HFF-Myc (cell line): ENCODE measurements around the gene DDR2.
"Not testable (repeated sequence)": the region's sequence is repeated elsewhere in the genome, so short reads cannot be mapped to it uniquely, and the experiment has no call there.

Experiments used
- DNase-seq: peaks from one replicate; pipeline ENCODE4 v3.0.0-alpha.2; 2011; ENCODE audit warnings: low read depth; ENCODE audit errors: extremely low read depth
- H3K4me3 ChIP-seq: replicated peaks from 2 replicates; pipeline ENCODE4 v1.5.1; 2011; ENCODE audit warnings: low read depth, mild to moderate bottlenecking, control low read depth, low read length
- TF ChIP-seq, protein P1 (sequence below): IDR thresholded peaks from 2 replicates; pipeline ENCODE4 v1.5.1; 2012; ENCODE audit warnings: mild to moderate bottlenecking, low read depth, low read length, control low read depth; ENCODE audit errors: missing control alignments

DDR2 gene

DNA sequence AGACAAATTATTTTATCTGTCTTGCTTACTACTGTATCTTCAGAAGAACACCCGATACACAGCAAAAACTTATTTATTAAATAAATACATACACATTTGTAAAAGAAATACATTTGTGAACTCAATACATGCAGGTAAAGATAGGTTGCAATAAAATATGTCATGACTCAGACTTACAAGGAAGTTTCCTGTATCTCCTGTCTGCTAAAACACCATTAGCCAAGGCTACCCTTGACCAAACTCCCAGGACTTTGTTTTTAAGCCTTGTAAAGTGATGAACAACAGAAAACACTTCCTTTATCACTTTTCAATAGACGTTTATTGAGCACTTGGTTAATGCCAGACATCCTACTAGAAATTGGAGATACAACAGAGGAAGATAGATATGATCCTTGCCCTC is 101.8 kb downstream of the DDR2 start:
- DNase-seq = no peak
- TF ChIP-seq, protein P1, sequence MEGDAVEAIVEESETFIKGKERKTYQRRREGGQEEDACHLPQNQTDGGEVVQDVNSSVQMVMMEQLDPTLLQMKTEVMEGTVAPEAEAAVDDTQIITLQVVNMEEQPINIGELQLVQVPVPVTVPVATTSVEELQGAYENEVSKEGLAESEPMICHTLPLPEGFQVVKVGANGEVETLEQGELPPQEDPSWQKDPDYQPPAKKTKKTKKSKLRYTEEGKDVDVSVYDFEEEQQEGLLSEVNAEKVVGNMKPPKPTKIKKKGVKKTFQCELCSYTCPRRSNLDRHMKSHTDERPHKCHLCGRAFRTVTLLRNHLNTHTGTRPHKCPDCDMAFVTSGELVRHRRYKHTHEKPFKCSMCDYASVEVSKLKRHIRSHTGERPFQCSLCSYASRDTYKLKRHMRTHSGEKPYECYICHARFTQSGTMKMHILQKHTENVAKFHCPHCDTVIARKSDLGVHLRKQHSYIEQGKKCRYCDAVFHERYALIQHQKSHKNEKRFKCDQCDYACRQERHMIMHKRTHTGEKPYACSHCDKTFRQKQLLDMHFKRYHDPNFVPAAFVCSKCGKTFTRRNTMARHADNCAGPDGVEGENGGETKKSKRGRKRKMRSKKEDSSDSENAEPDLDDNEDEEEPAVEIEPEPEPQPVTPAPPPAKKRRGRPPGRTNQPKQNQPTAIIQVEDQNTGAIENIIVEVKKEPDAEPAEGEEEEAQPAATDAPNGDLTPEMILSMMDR = no peak
- no peak overlapping the region for H3K4me3 ChIP-seq

DNA sequence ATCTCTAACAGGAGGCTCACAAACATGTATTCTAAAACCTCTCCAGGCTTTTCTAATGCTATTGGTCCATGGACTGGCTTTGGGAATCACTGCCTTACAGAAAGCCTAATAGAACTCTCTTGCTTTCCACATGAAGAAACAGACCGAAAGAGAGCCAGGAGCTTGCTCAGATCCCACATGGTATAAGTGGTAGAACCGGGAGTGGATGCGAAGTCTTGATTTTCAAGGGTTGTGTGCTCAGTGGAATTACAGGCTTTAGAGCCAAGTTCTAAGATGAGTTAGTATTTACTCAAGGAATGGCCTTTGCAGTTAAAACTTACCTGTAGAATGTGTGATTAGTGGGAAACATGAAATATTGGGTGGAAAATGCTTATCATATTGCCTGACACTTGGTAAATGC is 103.9 kb downstream of the DDR2 start:
- TF ChIP-seq, protein P1 = no peak
- DNase-seq = no peak
- no peak overlapping the region for H3K4me3 ChIP-seq

DNA sequence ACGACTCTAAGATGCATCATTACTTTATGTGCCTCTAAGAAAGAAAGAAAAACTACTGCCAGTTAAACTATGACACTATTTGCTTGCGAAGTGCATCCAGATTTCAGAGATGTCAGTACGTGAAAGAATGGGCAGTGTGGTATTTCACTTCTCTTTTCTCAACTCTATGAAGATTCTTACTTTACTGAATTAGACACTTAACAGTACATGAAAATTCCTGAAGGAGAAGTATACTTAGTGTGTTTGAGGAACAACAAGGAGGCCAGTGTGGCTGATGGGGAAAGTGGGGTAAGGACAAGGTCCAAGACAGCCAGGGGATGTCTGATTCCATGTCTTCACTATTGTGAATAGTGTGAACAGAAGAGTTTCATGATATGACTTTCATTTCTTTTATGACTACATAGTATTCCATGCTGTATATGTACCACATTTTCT is 104.4 kb downstream of the DDR2 start:
- no peak for DNase-seq
- TF ChIP-seq, protein P1 = no peak
- H3K4me3 ChIP-seq = no peak overlapping the region

DNA sequence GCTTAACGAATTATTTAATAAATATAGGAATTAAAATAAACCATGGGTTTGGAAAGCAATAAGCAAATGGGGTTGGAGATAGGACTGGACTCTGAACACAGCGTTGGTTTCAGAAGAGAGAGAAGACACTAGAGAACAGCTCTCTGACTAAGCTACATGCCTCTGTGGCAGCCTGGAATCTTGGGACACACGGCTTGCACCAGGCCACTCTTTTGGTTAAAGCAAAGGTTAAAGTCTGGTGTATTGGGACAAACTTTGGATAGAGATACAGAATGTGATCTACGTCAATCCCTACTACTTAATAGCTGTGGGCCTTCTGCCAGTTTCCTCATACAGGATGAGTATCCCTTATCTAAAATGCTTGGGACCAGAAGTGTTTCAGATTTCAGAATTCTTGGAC is 108.5 kb downstream of the DDR2 start:
- H3K4me3 ChIP-seq = no peak overlapping the region
- TF ChIP-seq, protein P1 = no peak
- no peak for DNase-seq

DNA sequence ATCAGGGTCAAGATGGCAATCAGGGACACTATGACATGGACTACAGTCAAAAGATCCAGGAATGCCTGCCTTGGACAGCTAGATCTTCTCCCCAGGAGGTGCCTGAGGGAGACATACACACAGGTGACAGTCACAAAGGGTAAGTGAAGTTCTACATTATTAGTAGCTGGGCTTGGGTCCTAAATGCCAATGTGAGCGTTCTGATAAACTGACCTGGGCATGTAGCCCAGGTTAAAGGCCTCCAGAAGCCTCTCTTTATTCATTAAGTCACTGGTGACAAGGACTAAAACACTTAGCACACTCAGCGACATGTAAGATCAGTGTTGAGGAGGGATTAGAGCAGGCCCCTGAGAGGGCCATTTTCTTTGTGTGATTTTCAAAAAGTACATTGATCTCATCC is 109.3 kb downstream of the DDR2 start:
- DNase-seq = no peak
- TF ChIP-seq, protein P1 = no peak
- H3K4me3 ChIP-seq = no peak overlapping the region

DNA sequence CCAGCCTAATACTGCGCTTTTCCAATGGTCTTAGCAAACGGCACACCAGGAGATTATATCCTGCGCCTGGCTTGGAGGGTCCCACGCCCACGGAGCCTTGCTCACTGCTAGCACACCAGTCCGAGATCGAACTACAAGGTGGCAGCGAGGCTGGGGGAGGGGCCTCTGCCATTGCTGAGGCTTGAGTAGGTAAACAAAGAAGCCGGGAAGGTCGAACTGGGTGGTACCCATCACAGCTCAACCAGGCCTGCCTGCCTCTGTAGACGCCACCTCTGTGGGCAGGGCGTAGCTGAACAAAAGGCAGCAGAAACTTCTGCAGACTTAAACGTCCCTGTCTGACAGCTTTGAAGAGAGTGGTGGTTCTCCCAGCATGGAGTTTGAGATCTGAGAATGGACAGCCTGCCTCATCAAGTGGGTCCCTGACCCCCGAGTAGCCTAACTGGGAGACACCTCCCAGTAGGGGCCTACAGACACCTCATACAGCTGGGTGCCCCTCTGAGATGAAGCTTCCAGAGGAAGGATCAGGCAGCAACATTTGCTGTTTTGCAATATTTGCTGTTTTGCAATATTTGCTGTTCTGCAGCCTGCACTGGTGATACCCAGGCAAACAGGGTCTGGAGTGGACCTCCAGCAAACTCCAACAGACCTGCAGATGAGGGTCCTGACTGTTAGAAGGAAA is 114.1 kb downstream of the DDR2 start:
- DNase-seq, H3K4me3 ChIP-seq: not testable (repeated sequence)

DNA sequence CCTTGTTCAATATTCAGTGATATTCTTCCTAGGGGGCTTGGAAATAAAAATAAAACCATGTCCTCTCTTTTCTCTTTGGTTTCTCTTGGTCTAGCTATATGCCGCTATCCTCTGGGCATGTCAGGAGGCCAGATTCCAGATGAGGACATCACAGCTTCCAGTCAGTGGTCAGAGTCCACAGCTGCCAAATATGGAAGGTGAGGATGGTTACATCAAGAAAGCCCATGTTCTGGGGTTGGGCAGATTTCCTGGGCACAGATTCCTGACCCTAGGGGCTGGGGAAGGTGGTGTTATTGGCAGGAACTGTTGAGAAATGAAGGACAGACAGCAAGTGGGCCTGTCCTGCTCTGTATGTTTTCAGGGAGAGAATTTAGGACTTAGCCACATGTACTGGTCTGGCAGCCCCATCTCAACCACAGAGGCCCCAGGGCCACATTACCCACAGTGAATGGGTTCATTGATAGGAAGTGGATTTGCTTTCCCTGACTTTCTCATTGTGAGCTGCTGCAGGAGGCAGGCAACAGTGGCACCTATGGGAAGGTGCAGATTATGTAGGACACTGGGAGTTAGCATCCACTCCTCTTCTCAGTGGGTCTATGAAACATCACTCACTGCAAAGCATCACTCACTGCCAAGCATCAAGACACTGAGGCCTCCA is 120.9 kb downstream of the DDR2 start:
- H3K4me3 ChIP-seq = no peak overlapping the region
- no peak for DNase-seq
- TF ChIP-seq, protein P1 = no peak
